ENCODE measurements around the gene CBX4. TPM values are rescaled to one million over a fixed set of nuclear protein-coding genes. Genes with fewer than 3 reads are reported as not detected.

CBX4 gene
- total RNA-seq, 1 experiment from 2014 or later: 3.3 TPM

DNA sequence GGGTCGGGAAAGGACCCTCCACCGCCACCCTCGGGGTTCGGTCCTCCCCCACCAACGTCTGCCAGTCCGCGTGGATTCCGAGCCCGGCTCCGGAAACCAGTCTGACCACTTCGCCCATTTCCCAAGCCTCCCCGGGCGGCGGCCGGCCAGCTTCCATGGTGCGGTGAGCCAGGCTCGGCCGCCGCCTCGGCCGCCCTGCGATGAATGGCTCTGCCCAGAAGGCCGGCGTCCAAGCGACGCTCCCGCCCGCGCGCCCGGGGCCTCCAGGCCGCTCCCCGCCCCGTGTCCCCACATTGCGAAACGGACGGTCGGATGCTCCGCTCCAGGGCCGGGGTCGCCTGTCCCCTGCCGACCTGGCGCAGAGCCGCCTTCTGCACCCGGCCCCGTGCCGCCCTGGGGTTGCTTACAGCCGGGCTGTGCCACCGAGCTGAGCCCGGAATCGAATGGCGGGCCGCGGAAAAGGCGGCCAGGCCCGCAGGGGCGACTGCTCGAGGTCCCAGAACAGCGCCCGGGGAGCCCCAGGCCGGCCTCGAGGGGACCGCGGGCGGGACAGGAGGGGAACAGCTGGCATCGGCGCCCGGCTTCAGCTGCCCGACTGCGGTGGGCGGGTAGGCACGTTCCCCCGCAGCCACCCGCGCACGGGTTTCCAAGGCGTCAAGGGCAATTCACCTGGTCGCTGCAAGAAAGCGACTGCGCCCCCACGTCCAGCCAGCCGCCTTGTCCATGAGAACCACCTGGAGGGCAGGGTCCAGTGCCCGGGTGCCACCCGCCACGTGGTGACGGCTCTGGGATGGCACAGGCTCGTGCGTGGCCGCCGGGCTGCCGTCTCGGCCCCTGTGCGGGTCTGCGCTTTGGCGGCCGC lies 24.0 kb downstream of the CBX4 start:
- Mint-ChIP-seq H3K36me3 (peaks cover 4% of the 10 kb centered on the region; the same call in 1 of the 2 replicates), H3K27me3 (ENCODE audit: low read depth) (peaks cover 94% of the 10 kb centered on the region), H3K4me1 (peaks cover 23% of the 10 kb centered on the region), H3K27ac (no peak overlapping the region), H3K4me3 (no peak overlapping the region), H3K9me3 (no peaks in the 10 kb centered on the region)
- CTCF ChIA-PET: interaction anchor here (0.7 to 20.8 kb wide), 12 partner anchors 9 to 74 kb away, joined by 3 to 464 read pairs (median 6); partner anchors contain the start of genes CBX4 and CBX8
- POLR2A ChIA-PET: interaction anchor here (0.6 to 2.7 kb wide), 7 partner anchors 15 to 176 kb away, joined by 3 to 11 read pairs (median 5); partner anchors contain the start of gene CBX4
- DNase-seq (ENCODE audit: low spot score) (no peak), ATAC-seq (no peak)
- no peak for TF ChIP-seq TEAD4 (CRISPR knock-in tag; IDR thresholded peaks at IDR 0.05)
- TF ChIP-seq, protein P1, sequence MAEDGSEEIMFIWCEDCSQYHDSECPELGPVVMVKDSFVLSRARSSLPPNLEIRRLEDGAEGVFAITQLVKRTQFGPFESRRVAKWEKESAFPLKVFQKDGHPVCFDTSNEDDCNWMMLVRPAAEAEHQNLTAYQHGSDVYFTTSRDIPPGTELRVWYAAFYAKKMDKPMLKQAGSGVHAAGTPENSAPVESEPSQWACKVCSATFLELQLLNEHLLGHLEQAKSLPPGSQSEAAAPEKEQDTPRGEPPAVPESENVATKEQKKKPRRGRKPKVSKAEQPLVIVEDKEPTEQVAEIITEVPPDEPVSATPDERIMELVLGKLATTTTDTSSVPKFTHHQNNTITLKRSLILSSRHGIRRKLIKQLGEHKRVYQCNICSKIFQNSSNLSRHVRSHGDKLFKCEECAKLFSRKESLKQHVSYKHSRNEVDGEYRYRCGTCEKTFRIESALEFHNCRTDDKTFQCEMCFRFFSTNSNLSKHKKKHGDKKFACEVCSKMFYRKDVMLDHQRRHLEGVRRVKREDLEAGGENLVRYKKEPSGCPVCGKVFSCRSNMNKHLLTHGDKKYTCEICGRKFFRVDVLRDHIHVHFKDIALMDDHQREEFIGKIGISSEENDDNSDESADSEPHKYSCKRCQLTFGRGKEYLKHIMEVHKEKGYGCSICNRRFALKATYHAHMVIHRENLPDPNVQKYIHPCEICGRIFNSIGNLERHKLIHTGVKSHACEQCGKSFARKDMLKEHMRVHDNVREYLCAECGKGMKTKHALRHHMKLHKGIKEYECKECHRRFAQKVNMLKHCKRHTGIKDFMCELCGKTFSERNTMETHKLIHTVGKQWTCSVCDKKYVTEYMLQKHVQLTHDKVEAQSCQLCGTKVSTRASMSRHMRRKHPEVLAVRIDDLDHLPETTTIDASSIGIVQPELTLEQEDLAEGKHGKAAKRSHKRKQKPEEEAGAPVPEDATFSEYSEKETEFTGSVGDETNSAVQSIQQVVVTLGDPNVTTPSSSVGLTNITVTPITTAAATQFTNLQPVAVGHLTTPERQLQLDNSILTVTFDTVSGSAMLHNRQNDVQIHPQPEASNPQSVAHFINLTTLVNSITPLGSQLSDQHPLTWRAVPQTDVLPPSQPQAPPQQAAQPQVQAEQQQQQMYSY (CRISPR knock-in tag; IDR thresholded peaks at IDR 0.05): no peak
- no peak for TF ChIP-seq E2F1 (CRISPR knock-in tag; IDR thresholded peaks at IDR 0.05)
- TF ChIP-seq CDX4 (CRISPR knock-in tag; IDR thresholded peaks at IDR 0.05; ENCODE audit: borderline replicate concordance): no peak
- TF ChIP-seq ZBTB43 (CRISPR knock-in tag; IDR thresholded peaks at IDR 0.05): no peak
- TF ChIP-seq, protein P2, sequence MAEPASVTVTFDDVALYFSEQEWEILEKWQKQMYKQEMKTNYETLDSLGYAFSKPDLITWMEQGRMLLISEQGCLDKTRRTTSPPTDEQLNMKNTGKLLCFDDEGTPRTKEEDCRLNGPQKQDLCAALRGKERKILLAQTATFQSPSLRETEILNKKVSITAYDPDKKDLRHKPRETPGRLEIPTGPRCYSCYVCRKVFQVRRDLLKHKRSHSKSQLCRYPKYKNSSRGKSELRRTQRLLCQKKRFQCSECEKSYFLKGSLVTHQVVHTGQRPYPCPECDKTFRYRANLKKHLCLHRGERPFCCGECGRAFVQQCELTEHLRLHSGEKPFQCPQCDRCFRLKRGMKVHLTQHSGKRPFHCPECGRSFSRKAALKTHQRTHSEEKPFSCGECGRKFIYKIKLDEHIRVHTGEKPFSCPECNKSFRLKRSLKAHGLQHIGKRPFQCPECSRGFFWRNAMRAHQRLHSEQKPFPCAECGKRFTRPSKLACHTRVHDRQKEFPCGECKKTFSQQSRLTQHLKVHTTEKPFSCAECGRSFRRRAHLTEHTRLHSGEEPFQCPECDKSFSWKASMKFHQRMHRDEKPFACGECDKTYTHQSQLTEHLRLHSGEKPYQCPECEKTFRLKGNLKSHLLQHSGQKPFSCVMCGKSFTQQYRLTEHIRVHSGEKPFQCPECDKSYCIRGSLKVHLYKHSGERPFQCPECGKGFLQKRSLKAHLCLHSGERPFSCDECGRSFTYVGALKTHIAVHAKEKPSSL (CRISPR knock-in tag; conservative IDR thresholded peaks at IDR 0.05): no peak
- TF ChIP-seq CBFB (CRISPR knock-in tag; IDR thresholded peaks at IDR 0.05; ENCODE audit: low read depth): no peak
- TF ChIP-seq ARID4B (CRISPR knock-in tag; IDR thresholded peaks at IDR 0.05; ENCODE audit: borderline replicate concordance): 0 out of 2 replicates have a peak, but pooled peaks have one; percentile 31
- 0 out of 2 replicates have a peak, but pooled peaks have one; percentile 4 for TF ChIP-seq RELA (CRISPR knock-in tag; IDR thresholded peaks at IDR 0.05; ENCODE audit: borderline replicate concordance)
- TF ChIP-seq ZNF263 (CRISPR knock-in tag; IDR thresholded peaks at IDR 0.05; ENCODE audit: low read depth): no peak; the same call in none of the 2 replicates
- TF ChIP-seq SP1 (CRISPR knock-in tag; conservative IDR thresholded peaks at IDR 0.05): no peak
- TF ChIP-seq, protein P3, sequence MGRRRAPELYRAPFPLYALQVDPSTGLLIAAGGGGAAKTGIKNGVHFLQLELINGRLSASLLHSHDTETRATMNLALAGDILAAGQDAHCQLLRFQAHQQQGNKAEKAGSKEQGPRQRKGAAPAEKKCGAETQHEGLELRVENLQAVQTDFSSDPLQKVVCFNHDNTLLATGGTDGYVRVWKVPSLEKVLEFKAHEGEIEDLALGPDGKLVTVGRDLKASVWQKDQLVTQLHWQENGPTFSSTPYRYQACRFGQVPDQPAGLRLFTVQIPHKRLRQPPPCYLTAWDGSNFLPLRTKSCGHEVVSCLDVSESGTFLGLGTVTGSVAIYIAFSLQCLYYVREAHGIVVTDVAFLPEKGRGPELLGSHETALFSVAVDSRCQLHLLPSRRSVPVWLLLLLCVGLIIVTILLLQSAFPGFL (CRISPR knock-in tag; IDR thresholded peaks at IDR 0.05; ENCODE audit: borderline replicate concordance): no peak
- TF ChIP-seq GTF2I (CRISPR knock-in tag; conservative IDR thresholded peaks at IDR 0.05): no peak
- TF ChIP-seq NR3C1 (CRISPR knock-in tag; conservative IDR thresholded peaks at IDR 0.05; ENCODE audit: low read depth): no peak
- no peak for TF ChIP-seq ATF1 (CRISPR knock-in tag; IDR thresholded peaks at IDR 0.05)
- TF ChIP-seq, protein P4, sequence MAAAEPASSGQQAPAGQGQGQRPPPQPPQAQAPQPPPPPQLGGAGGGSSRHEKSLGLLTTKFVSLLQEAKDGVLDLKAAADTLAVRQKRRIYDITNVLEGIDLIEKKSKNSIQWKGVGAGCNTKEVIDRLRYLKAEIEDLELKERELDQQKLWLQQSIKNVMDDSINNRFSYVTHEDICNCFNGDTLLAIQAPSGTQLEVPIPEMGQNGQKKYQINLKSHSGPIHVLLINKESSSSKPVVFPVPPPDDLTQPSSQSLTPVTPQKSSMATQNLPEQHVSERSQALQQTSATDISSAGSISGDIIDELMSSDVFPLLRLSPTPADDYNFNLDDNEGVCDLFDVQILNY (CRISPR knock-in tag; IDR thresholded peaks at IDR 0.05): 0 out of 2 replicates have a peak, but pooled peaks have one; percentile 39
- TF ChIP-seq, protein P5, sequence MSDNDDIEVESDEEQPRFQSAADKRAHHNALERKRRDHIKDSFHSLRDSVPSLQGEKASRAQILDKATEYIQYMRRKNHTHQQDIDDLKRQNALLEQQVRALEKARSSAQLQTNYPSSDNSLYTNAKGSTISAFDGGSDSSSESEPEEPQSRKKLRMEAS (CRISPR knock-in tag; IDR thresholded peaks at IDR 0.05): peak; percentile 53; the same call in 1 of the 2 replicates
- 0 out of 2 replicates have a peak, but pooled peaks have one; percentile 43 for TF ChIP-seq NR2C2 (CRISPR knock-in tag; IDR thresholded peaks at IDR 0.05)
- TF ChIP-seq FOXK1 (CRISPR knock-in tag; IDR thresholded peaks at IDR 0.05): no peak

Measured in WTC11 (cell line).